Endothelial cell of umbilical vein (primary cell): ENCODE results near the gene STAT5A. TPM values are rescaled to one million over a fixed set of nuclear protein-coding genes. Genes with fewer than 3 reads are reported as not detected.

ENCODE experiments used
- BruUV-seq: library from RNA; stranded (reverse); fragments of 400-500 nt; replicated peaks from 2 replicates; lab custom pipeline; 2021; lab: Mats Ljungman, UMichigan
- CTCF ChIA-PET: fragments of 300-600, 350-600 bp; sonication (Branson Sonifier 250); formaldehyde crosslinking; loops from one replicate; lab custom pipeline; 2021; ENCODE audit warnings: antibody characterized with exemption, inconsistent platforms; lab: Charles Lee
- POLR2A ChIA-PET: fragments of 300-600, 350-600 bp; sonication (Branson Sonifier 250); formaldehyde crosslinking; loops from one replicate; lab custom pipeline; 2021; ENCODE audit warnings: antibody characterized with exemption, inconsistent platforms; lab: Charles Lee
- DNase-seq: peaks from one replicate; pipeline ENCODE4 v3.0.0-alpha.2; 2011; ENCODE audit warnings: low read depth, low spot score
- FAIRE-seq: peaks from 2 replicates; lab custom pipeline; 2011; peaks lifted over from hg19 to GRCh38; lab: Jason Lieb, UNC
- H2AFZ ChIP-seq: 2 replicates; pipeline ENCODE4 v1.6.0; 2012; ENCODE audit warnings: low read depth, low read length, control low read depth, inconsistent platforms
- H3K27ac ChIP-seq: 2 replicates; pipeline ENCODE4 v1.5.1; 2011; ENCODE audit warnings: low read depth, mild to moderate bottlenecking, control low read depth, low read length, moderate library complexity; ENCODE audit not compliant: insufficient read depth
- H3K27me3 ChIP-seq, 2 experiments: 2 replicates each; pipeline versions ENCODE4 v1.6.0 to v1.6.1; 2011; ENCODE audit warnings: low read length in 2 of 2, mixed read lengths in 1 of 2; ENCODE audit not compliant: control insufficient read depth in 2 of 2, insufficient read depth in 2 of 2
- H3K36me3 ChIP-seq, 2 experiments: 2 replicates in 1 of 2; 3 replicates in 1 of 2; pipeline ENCODE4 v1.5.1; 2011; ENCODE audit warnings: low read length in 2 of 2, mild to moderate bottlenecking in 1 of 2, moderate library complexity in 1 of 2; ENCODE audit not compliant: control insufficient read depth in 2 of 2, insufficient read depth in 2 of 2; ENCODE audit errors: extremely low read depth in 1 of 2
- H3K4me1 ChIP-seq: 3 replicates; pipeline ENCODE4 v1.5.1; 2011; ENCODE audit warnings: mild to moderate bottlenecking, low read length; ENCODE audit not compliant: control insufficient read depth, insufficient read depth; ENCODE audit errors: extremely low read depth
- H3K4me2 ChIP-seq: 2 replicates; pipeline ENCODE4 v1.6.1; 2011; ENCODE audit warnings: low read length, control low read depth, mixed read lengths; ENCODE audit not compliant: insufficient read depth
- H3K4me3 ChIP-seq, 3 experiments: fragments of 200-600 bp in 1 of 3; sonication (generic), shearing (Covaris generic) in 1 of 3; replicated peaks in 1 of 3; 2 replicates each; pipeline ENCODE4 v1.5.1; 2011 to 2016; ENCODE audit warnings: control low read depth in 3 of 3, low read length in 3 of 3, mild to moderate bottlenecking in 2 of 3, inconsistent platforms in 1 of 3, low read depth in 1 of 3, moderate library complexity in 1 of 3; ENCODE audit not compliant: insufficient read depth in 1 of 3
- H3K79me2 ChIP-seq: 2 replicates; pipeline ENCODE4 v1.6.0; 2012; ENCODE audit warnings: low read length, inconsistent platforms; ENCODE audit not compliant: control insufficient read depth, insufficient read depth
- H3K9ac ChIP-seq: replicated peaks from 2 replicates; pipeline ENCODE3; 2011; ENCODE audit warnings: low read length, control low read depth; ENCODE audit not compliant: insufficient read depth; ENCODE audit errors: extremely low read depth
- H3K9me1 ChIP-seq: replicated peaks from 3 replicates; pipeline ENCODE4 v1.6.0; 2011; ENCODE audit warnings: mild to moderate bottlenecking, low read length; ENCODE audit not compliant: control insufficient read depth, insufficient read depth; ENCODE audit errors: extremely low read depth
- H3K9me3 ChIP-seq: replicated peaks from 2 replicates; pipeline ENCODE4 v1.5.1; 2012; ENCODE audit warnings: low read length, inconsistent platforms; ENCODE audit not compliant: control insufficient read depth, insufficient read depth
- H4K20me1 ChIP-seq: replicated peaks from 2 replicates; pipeline ENCODE3; 2011; ENCODE audit warnings: mild to moderate bottlenecking, low read length; ENCODE audit not compliant: control insufficient read depth, insufficient read depth; ENCODE audit errors: extremely low read depth
- EZH2 ChIP-seq: IDR thresholded peaks from 2 replicates; pipeline ENCODE4 v1.6.1; 2012; ENCODE audit warnings: borderline replicate concordance, low read depth, mild to moderate bottlenecking, moderate library complexity, low read length, inconsistent platforms; ENCODE audit not compliant: severe bottlenecking
- FOS ChIP-seq: IDR thresholded peaks from 2 replicates; pipeline ENCODE4 v1.6.1; 2011; ENCODE audit warnings: mild to moderate bottlenecking, low read length, moderate library complexity, borderline replicate concordance; ENCODE audit not compliant: insufficient read depth
- GATA2 ChIP-seq: IDR thresholded peaks from 2 replicates; pipeline ENCODE4 v1.7.0; 2011; ENCODE audit warnings: low read depth, mild to moderate bottlenecking, moderate library complexity, mixed read lengths, low read length; ENCODE audit not compliant: insufficient read length, insufficient read depth
- JUN ChIP-seq: IDR thresholded peaks from 2 replicates; pipeline ENCODE4 v1.6.1; 2011; ENCODE audit warnings: borderline replicate concordance, low read depth; ENCODE audit not compliant: insufficient read length, insufficient read depth
- MYC ChIP-seq: IDR thresholded peaks from one replicate; pipeline ENCODE4 v1.6.1; 2011; ENCODE audit warnings: mild to moderate bottlenecking, low read depth, low read length
- POLR2A ChIP-seq: IDR thresholded peaks from 2 replicates; pipeline ENCODE4 v1.6.1; 2012; ENCODE audit warnings: low read depth, mild to moderate bottlenecking, control low read depth, low read length
- POLR2AphosphoS5 ChIP-seq: IDR thresholded peaks from 2 replicates; pipeline ENCODE4 v1.6.1; 2012; ENCODE audit warnings: low read depth, mild to moderate bottlenecking, control low read depth, low read length, moderate library complexity; ENCODE audit not compliant: insufficient read depth
- dilution Hi-C: fragments of 300-500 bp; cut with MboI; formaldehyde crosslinking; loops from one replicate; pipeline ENCODE4 v1.15.0; 2019; ENCODE audit warnings: low sequenced_read_pairs; ENCODE audit not compliant: extremely low pct_ligation_motif_present
- intact Hi-C: fragments of 100-400 bp; cut with micrococcal nuclease; formaldehyde crosslinking; loops from one replicate; pipeline ENCODE4 v1.10.0; 2022
- polyA plus RNA-seq, 4 experiments: library from polyadenylated mRNA; depleted of rRNA in 3 of 4; stranded (reverse) in 3 of 4; unstranded in 1 of 4; fragments of >200 nt; gene quantifications; 2 replicates each; pipeline versions ENCODE4 v1.2.1 to v1.2.3, GENCODE V29; 2011 to 2012; ENCODE audit warnings: missing spikeins in 1 of 4
- total RNA-seq: library from RNA; stranded (reverse); gene quantifications from 2 replicates; pipeline ENCODE4 v1.2.3, GENCODE V29; 2021
- TF ChIP-seq, protein P1 (sequence below), 2 donors: IDR thresholded peaks; 1 replicate in 1 of 2; 2 replicates in 1 of 2; pipeline ENCODE4 v1.5.1; 2011; ENCODE audit warnings: low read length in 2 of 2, mild to moderate bottlenecking in 2 of 2, moderate library complexity in 2 of 2, control low read depth in 1 of 2, inconsistent platforms in 1 of 2, low read depth in 1 of 2; ENCODE audit not compliant: insufficient read depth in 1 of 2; ENCODE audit errors: extremely low read depth in 1 of 2
- TF ChIP-seq, protein P2 (sequence below): IDR thresholded peaks from 2 replicates; pipeline ENCODE4 v1.6.1; 2011; ENCODE audit not compliant: insufficient read depth, insufficient read length

The STAT5A gene
- total and polyA plus RNA-seq, 2 donors (not counting 3 experiments of a cell fraction or from before 2014, with no cell fraction given): 18.0 to 23.4 TPM

DNA sequence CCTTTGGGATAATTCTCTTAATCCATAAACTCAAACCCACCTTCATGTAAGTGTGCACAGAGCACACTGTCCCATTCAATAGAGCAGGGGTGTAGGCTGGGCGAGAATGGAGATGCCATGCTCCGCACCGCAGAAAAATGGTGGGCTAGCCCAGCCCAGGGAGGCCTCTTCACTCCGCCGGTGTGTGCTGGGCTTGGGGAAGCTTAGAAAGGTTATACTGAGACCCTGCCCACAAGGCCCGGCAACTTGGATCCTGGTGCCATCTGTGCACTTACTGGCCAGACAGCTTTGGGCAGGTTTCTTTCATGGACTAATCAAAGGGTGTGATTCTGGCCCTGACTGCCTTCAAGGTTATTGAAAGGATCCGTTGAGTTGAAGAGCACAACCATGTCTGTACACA lies 3.7 kb upstream of the STAT5A start:
- FAIRE-seq (no peak), DNase-seq (no peak)
- H3K9me3 ChIP-seq: no peaks in the 10 kb centered on the region
- TF ChIP-seq FOS: no peak
- no peaks in the 10 kb centered on the region for H3K79me2 ChIP-seq
- POLR2A ChIA-PET: no interaction called here
- H3K4me3 ChIP-seq: no peak overlapping the region
- H4K20me1 ChIP-seq: no peaks in the 10 kb centered on the region
- H3K4me2 ChIP-seq: no peak overlapping the region
- intact Hi-C loops (no loop called here), dilution Hi-C loops (no loop called here)
- no peak overlapping the region for H3K27ac ChIP-seq
- no peak overlapping the region for H3K9ac ChIP-seq
- no peak overlapping the region for H2AFZ ChIP-seq
- CTCF ChIA-PET: no interaction called here
- no peaks in the 10 kb centered on the region for H3K36me3 ChIP-seq
- no peaks in the 10 kb centered on the region for H3K9me1 ChIP-seq
- no TSS peak for BruUV-seq
- H3K4me1 ChIP-seq: peaks cover 14% of the 10 kb centered on the region
- H3K27me3 ChIP-seq: no peaks in the 10 kb centered on the region

DNA sequence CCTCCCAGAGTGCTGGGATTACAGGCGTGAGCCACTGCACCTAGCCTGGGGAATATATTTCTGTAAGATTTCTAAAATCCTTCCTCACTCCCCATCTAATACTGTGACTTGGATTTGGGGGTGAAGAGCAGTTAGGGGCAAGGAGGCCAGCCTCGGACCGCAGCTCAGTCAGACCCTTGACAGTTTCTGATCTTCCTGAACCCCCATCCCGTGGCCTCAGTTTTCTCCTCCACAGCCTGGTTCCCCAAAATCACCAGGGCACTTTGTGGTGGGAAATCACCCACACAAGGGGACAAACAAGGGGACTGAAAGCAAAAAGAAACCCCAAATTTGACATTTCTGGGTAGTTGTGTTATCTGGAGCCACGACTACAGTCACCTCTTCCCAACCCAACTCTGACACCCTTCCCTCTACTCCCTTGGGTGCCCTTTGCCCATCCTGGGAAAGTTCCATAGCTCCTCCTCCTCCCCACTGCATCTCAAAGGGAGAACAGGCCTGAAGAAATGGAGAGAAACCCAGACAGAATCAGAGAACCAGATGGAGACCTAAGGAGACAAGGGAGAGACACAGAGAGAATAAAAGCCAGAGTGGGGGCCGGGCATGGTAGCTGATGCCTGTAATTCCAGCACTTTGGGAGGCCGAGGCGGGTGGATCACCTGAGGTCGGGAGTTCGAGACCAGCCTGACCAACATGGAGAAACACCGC lies 2.8 kb upstream of the STAT5A start:
- TF ChIP-seq, protein P1, sequence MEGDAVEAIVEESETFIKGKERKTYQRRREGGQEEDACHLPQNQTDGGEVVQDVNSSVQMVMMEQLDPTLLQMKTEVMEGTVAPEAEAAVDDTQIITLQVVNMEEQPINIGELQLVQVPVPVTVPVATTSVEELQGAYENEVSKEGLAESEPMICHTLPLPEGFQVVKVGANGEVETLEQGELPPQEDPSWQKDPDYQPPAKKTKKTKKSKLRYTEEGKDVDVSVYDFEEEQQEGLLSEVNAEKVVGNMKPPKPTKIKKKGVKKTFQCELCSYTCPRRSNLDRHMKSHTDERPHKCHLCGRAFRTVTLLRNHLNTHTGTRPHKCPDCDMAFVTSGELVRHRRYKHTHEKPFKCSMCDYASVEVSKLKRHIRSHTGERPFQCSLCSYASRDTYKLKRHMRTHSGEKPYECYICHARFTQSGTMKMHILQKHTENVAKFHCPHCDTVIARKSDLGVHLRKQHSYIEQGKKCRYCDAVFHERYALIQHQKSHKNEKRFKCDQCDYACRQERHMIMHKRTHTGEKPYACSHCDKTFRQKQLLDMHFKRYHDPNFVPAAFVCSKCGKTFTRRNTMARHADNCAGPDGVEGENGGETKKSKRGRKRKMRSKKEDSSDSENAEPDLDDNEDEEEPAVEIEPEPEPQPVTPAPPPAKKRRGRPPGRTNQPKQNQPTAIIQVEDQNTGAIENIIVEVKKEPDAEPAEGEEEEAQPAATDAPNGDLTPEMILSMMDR (IDR thresholded peaks at IDR 0.05; ENCODE audit: extremely low read depth in 1 of 2, insufficient read depth in 1 of 2, low read depth in 1 of 2, low read length in 2 of 2): no peak
- no peak for TF ChIP-seq EZH2
- TF ChIP-seq POLR2A: no peak
- TF ChIP-seq GATA2: no peak
- TF ChIP-seq, protein P2, sequence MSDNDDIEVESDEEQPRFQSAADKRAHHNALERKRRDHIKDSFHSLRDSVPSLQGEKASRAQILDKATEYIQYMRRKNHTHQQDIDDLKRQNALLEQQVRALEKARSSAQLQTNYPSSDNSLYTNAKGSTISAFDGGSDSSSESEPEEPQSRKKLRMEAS: no peak
- TF ChIP-seq FOS: no peak
- TF ChIP-seq JUN: no peak
- no peak for TF ChIP-seq POLR2AphosphoS5
- no peak for TF ChIP-seq MYC
- Histone ChIP-seq H3K4me3 (no peak overlapping the region), H3K36me3 (no peaks in the 10 kb centered on the region), H3K4me1 (peaks cover 14% of the 10 kb centered on the region), H3K4me2 (no peak overlapping the region), H3K9me3 (no peaks in the 10 kb centered on the region), H3K79me2 (no peaks in the 10 kb centered on the region), H3K9ac (no peak overlapping the region), H3K27me3 (no peaks in the 10 kb centered on the region), H3K9me1 (no peaks in the 10 kb centered on the region), H2AFZ (no peak overlapping the region), H3K27ac (no peak overlapping the region), H4K20me1 (no peaks in the 10 kb centered on the region)
- no peak for DNase-seq
- CTCF ChIA-PET: interaction anchor here (0.7 to 9.6 kb wide), 4 partner anchors 8 to 103 kb away, joined by 3 to 89 read pairs (median 8); no protein-coding TSS in a partner anchor
- dilution Hi-C loops: no loop called here
- POLR2A ChIA-PET: no interaction called here
- no TSS peak for BruUV-seq
- intact Hi-C loops: no loop called here
- FAIRE-seq: no peak
